Ovary (tissue), 10 donors: ENCODE measurements around the gene ACTR1A. TPM values are rescaled to one million over a fixed set of nuclear protein-coding genes. Genes with fewer than 3 reads are reported as not detected.

ENCODE experiments used
- DNase-seq, 5 donors: peaks; one replicate each; pipeline ENCODE4 v3.0.0-alpha.2; 2019 to 2020
- H3K27ac ChIP-seq, 2 donors: fragments of 200-600 bp; one replicate each; pipeline versions ENCODE4 v1.5.1 to v1.8.0; 2019 to 2022
- H3K27me3 ChIP-seq: fragments of 200-600 bp; one replicate; pipeline ENCODE4 v1.8.0; 2022
- H3K36me3 ChIP-seq: fragments of 200-600 bp; sonication (generic); one replicate; pipeline ENCODE4 v1.5.1; 2019
- H3K4me1 ChIP-seq: one replicate; pipeline ENCODE4 v1.8.1; 2013; ENCODE audit warnings: mild to moderate bottlenecking, moderate library complexity; ENCODE audit not compliant: insufficient read depth
- H3K4me3 ChIP-seq: fragments of 200-600 bp; sonication (generic); one replicate; pipeline ENCODE4 v1.5.1; 2017
- H3K9me3 ChIP-seq, 2 donors: fragments of 200-600 bp in 1 of 2; sonication (generic) in 1 of 2; one replicate each; pipeline versions ENCODE4 v1.5.1 to v1.8.1; 2013 to 2019; ENCODE audit warnings: mild to moderate bottlenecking in 1 of 2, moderate library complexity in 1 of 2
- CTCF ChIP-seq, 3 donors: fragments of 450-650 bp in 2 of 3; fragments of 200-600 bp in 1 of 3; IDR thresholded peaks; one replicate each; pipeline versions ENCODE4 v1.5.1 to v1.8.0; 2016 to 2022; ENCODE audit warnings: antibody characterized with exemption in 3 of 3, mild to moderate bottlenecking in 1 of 3
- EP300 ChIP-seq: sonication (generic); formaldehyde crosslinking; IDR thresholded peaks from one replicate; pipeline ENCODE4 v1.6.1; 2017; ENCODE audit warnings: antibody characterized with exemption
- POLR2A ChIP-seq: fragments of 450-650 bp; IDR thresholded peaks from one replicate; pipeline ENCODE4 v1.6.1; 2017; ENCODE audit warnings: antibody characterized with exemption, mild to moderate bottlenecking, moderate library complexity
- WGBS, 3 donors: extraction: QIAGEN DNeasy Blood & Tissue Kit in 1 of 3; methylation state at CpG; one replicate each; pipeline versions ENCODE4 v1.1.5 to v1.1.7; 2013 to 2017; 5-methylcytosine and 5-hydroxymethylcytosine counted together
- intact Hi-C, 4 donors: fragments of 100-400 bp; cut with DNase I; formaldehyde crosslinking; loops; one replicate each; pipeline versions ENCODE4 v1.11.0 to v1.15.1; 2022 to 2023
- long read RNA-seq, 3 donors: library from polyadenylated mRNA in 2 of 3; unstranded in 2 of 3; transcript quantifications; one replicate each; pipeline ENCODE4 v2.0.0 and lab custom pipeline, GENCODE V29; 2021 to 2026
- polyA plus RNA-seq, 2 donors: library from polyadenylated mRNA; stranded (reverse); fragments of 200-250 nt in 1 of 2; fragments of 350-450 nt in 1 of 2; fragmentation: Illumina TruSeq in 1 of 2; extraction: RNeasy Lipid Tissue Mini Kit (QIAGEN cat#74804) in 1 of 2; gene quantifications; one replicate each; pipeline ENCODE4 v1.2.3, GENCODE V29; 2013 to 2014
- total RNA-seq, 7 donors: library from RNA; depleted of rRNA in 2 of 7; stranded (reverse); fragments of >200 nt in 2 of 7; fragmentation: NEBNext Ultra II Directional in 3 of 7; extraction: Animal tissue kit (Norgen Biotek cat#: 25700) in 3 of 7; gene quantifications; one replicate each; pipeline versions ENCODE4 v1.1.0 to v1.2.4, GENCODE V29; 2016 to 2023
- donor health status: DM: no; HTN: no; CAD: no; lungs with moderate emphysema.
- donor health status: DM: no; HTN: no; CAD: no.
- donor health status: Bipolar disorder and iron deficiency.
- donor health status: DM: yes; HTN: yes; CAD: no.
- donor health status: DM: no; HTN: no; CAD: no.
- donor health status: DM: yes; HTN: yes; CAD: no.

The ACTR1A gene
- 10 to 100 TPM; 38.0 to 82.3 (median 60.1) TPM for total RNA-seq
- 10 to 100 TPM; 45.3 to 83.6 TPM for polyA plus RNA-seq
- long read RNA-seq, donor 1, transcript ACTR1A-201 (11 exons, 2,829 nt), result major isoform, 519 of 629 reads
- long read RNA-seq, donor 1, partial matches to known transcripts, result 42 of 629 reads
- long read RNA-seq, donor 1, other reads (novel, unspliced or antisense), result 62 of 629 reads
- long read RNA-seq, donor 2, transcript ACTR1A-201 (11 exons, 2,829 nt), result major isoform, 13 of 20 reads
- long read RNA-seq, donor 2, partial matches to known transcripts, result 7 of 20 reads
- long read RNA-seq, donor 2, other reads (novel, unspliced or antisense), result 0 of 20 reads
- long read RNA-seq, donor 3, transcript ACTR1A-201 (11 exons, 2,829 nt), result major isoform, 174 of 213 reads
- long read RNA-seq, donor 3, partial matches to known transcripts, result 15 of 213 reads
- long read RNA-seq, donor 3, other reads (novel, unspliced or antisense), result 22 of 213 reads

GRCh38 chr10:102502337-102503151 is at the start of gene ACTR1A:
Gene ACTR1A (minus strand): TSS chr10:102502712. CDS start chr10:102502647, 65 bp downstream.
- peaks cover 5% of the 10 kb centered on the region for H3K4me1 ChIP-seq
- no peaks in the 10 kb centered on the region for H3K27me3 ChIP-seq
- TF ChIP-seq EP300 (peak; percentile 40), CTCF (IDR thresholded peaks at IDR 0.05) (peak in 1 of 3 donors; percentile 14), POLR2A (peak; percentile 72)
- H3K4me3 ChIP-seq, result peak within 1 kb of the TSS; percentile 97
- peak within 1 kb of the TSS; percentile 63 to 70 for H3K27ac ChIP-seq
- DNase-seq, result peak; percentile 95 to 97 (median 97)
- WGBS, 3 donors, result 0 to 1% (median 1%) methylated on average over 39 to 42 of the region's 42 CpGs
- no peaks in the 10 kb centered on the region for H3K9me3 ChIP-seq
- intact Hi-C loops, result loop anchor here in 2 of 4 donors (10.0 kb wide), 2 partner anchors 82 to 212 kb away; partner anchors contain the start of genes ARL3 (in 1 of the 2) and SFXN2 (in 1 of the 2)
- H3K36me3 ChIP-seq, result no peaks in the 10 kb centered on the region

GRCh38 chr10:102550636-102551210 is 48.2 kb upstream of the ACTR1A start:
- WGBS, 3 donors, result 98 to 99% (median 99%) methylated on average over 9 of the region's 9 CpGs
- H3K9me3 ChIP-seq, result no peaks in the 10 kb centered on the region
- peak in 1 of 5 donors; percentile 3 for DNase-seq
- peaks cover 7% of the 10 kb centered on the region for H3K4me1 ChIP-seq
- no peaks in the 10 kb centered on the region for H3K36me3 ChIP-seq
- TF ChIP-seq EP300 (no peak), POLR2A (no peak), CTCF (IDR thresholded peaks at IDR 0.05) (no peak)
- no peak overlapping the region for H3K27ac ChIP-seq
- H3K4me3 ChIP-seq, result no peak overlapping the region
- H3K27me3 ChIP-seq, result no peaks in the 10 kb centered on the region
- intact Hi-C loops, result no loop called here

- Histone ChIP-seq H3K9me3 (no peaks in the 10 kb centered on the region), H3K36me3 (no peaks in the 10 kb centered on the region), H3K27ac (no peak overlapping the region), H3K27me3 (no peaks in the 10 kb centered on the region), H3K4me3 (no peak overlapping the region), H3K4me1 (peaks cover 7% of the 10 kb centered on the region)
- intact Hi-C loops, result no loop called here
- TF ChIP-seq EP300 (no peak), POLR2A (no peak), CTCF (IDR thresholded peaks at IDR 0.05) (no peak)
- WGBS, 3 donors, result 43 to 65% (median 45%) methylated on average over 1 of the region's 1 CpG
- DNase-seq, result peak in 1 of 5 donors; percentile 6
Observed at GRCh38 chr10:102549549-102549948, 47.0 kb upstream of the ACTR1A start.
